Neural cell (in vitro differentiated cells): ENCODE data around the gene COL13A1. TPM values are rescaled to one million over a fixed set of nuclear protein-coding genes. Genes with fewer than 3 reads are reported as not detected.

Experiments
- H2AFZ ChIP-seq: fragments of 200-600, 300-800 bp; sonication (generic), shearing (Covaris generic); 2 replicates; pipeline ENCODE4 v1.6.0; 2014; ENCODE audit warnings: low read depth, mild to moderate bottlenecking, antibody characterized with exemption, low read length, moderate library complexity
- H3F3A ChIP-seq: fragments of 200-600 bp; shearing (Covaris generic); 2 replicates; pipeline ENCODE4 v1.6.1; 2016; ENCODE audit warnings: mild to moderate bottlenecking, moderate library complexity, mixed read lengths, antibody characterized with exemption, low read length; ENCODE audit not compliant: insufficient read depth, poor library complexity, severe bottlenecking
- H3K27ac ChIP-seq: fragments of 200-600, 300-800 bp; sonication (generic), shearing (Covaris generic); 2 replicates; pipeline ENCODE4 v1.5.1; 2014; ENCODE audit warnings: mild to moderate bottlenecking, low read length, moderate library complexity
- H3K27me3 ChIP-seq: fragments of 300-800, 200-600 bp; sonication (generic), shearing (Covaris generic); 2 replicates; pipeline ENCODE4 v1.6.0; 2014; ENCODE audit warnings: mild to moderate bottlenecking, low read depth, low read length, moderate library complexity; ENCODE audit not compliant: insufficient read depth
- H3K36me3 ChIP-seq: fragments of 300-800, 200-600 bp; sonication (generic), shearing (Covaris generic); 2 replicates; pipeline ENCODE4 v1.5.1; 2014; ENCODE audit warnings: mild to moderate bottlenecking, antibody characterized with exemption, low read length, moderate library complexity; ENCODE audit not compliant: insufficient read depth
- H3K4me2 ChIP-seq: fragments of 300-800, 200-600 bp; sonication (generic), shearing (Covaris generic); 2 replicates; pipeline ENCODE4 v1.6.0; 2014; ENCODE audit warnings: mild to moderate bottlenecking, low read length
- H3K4me3 ChIP-seq: fragments of 300-800, 200-600 bp; sonication (generic), shearing (Covaris generic); 2 replicates; pipeline ENCODE4 v1.5.1; 2014; ENCODE audit warnings: mild to moderate bottlenecking, low read length, moderate library complexity
- H3K79me2 ChIP-seq: fragments of 200-600 bp; shearing (Covaris generic); replicated peaks from 2 replicates; pipeline ENCODE4 v1.6.0; 2014; ENCODE audit warnings: mild to moderate bottlenecking, low read length, moderate library complexity; ENCODE audit not compliant: insufficient read depth
- H3K9ac ChIP-seq: fragments of 300-800, 200-600 bp; sonication (generic), shearing (Covaris generic); 2 replicates; pipeline ENCODE4 v1.6.1; 2016; ENCODE audit warnings: mild to moderate bottlenecking, low read length, mixed read lengths
- H3K9me2 ChIP-seq: fragments of 200-600 bp; shearing (Covaris generic); 2 replicates; pipeline ENCODE4 v1.6.1; 2016; ENCODE audit warnings: mild to moderate bottlenecking, low read length, mixed read lengths; ENCODE audit not compliant: insufficient read depth
- H3K9me3 ChIP-seq: fragments of 200-600, 300-800 bp; sonication (generic), shearing (Covaris generic); 2 replicates; pipeline ENCODE4 v1.6.1; 2016; ENCODE audit warnings: mild to moderate bottlenecking, mixed run types, low read length, moderate library complexity, mixed read lengths
- H4K20me1 ChIP-seq: fragments of 200-600 bp; shearing (Covaris generic); 2 replicates; pipeline ENCODE4 v1.6.1; 2016; ENCODE audit warnings: mild to moderate bottlenecking, mixed run types; ENCODE audit not compliant: insufficient read depth
- CTCF ChIP-seq: fragments of 450-650 bp; IDR thresholded peaks from 2 replicates; pipeline ENCODE4 v1.5.1; 2014; ENCODE audit warnings: antibody characterized with exemption, mild to moderate bottlenecking, moderate library complexity; ENCODE audit not compliant: poor library complexity, severe bottlenecking
- EP300 ChIP-seq: fragments of 450-650 bp; conservative IDR thresholded peaks from 2 replicates; pipeline ENCODE4 v1.6.1; 2014; ENCODE audit warnings: antibody characterized with exemption, mild to moderate bottlenecking, moderate library complexity; ENCODE audit not compliant: poor library complexity, severe bottlenecking
- EZH2 ChIP-seq: fragments of 200-600, 300-800 bp; shearing (Covaris generic), sonication (generic); IDR thresholded peaks from 2 replicates; pipeline ENCODE4 v1.6.1; 2014; ENCODE audit warnings: antibody characterized with exemption, low read length, borderline replicate concordance, mild to moderate bottlenecking; ENCODE audit not compliant: insufficient read depth, poor library complexity, severe bottlenecking
- MXI1 ChIP-seq: fragments of 450-650 bp; conservative IDR thresholded peaks from 2 replicates; pipeline ENCODE4 v1.6.1; 2014; ENCODE audit warnings: antibody characterized with exemption, mild to moderate bottlenecking; ENCODE audit not compliant: poor library complexity, severe bottlenecking
- POLR2AphosphoS5 ChIP-seq: IDR thresholded peaks from 2 replicates; pipeline ENCODE4 v1.6.1; 2012
- RAD21 ChIP-seq: fragments of 450-650 bp; conservative IDR thresholded peaks from 2 replicates; pipeline ENCODE4 v1.6.1; 2014; ENCODE audit warnings: antibody characterized with exemption, mild to moderate bottlenecking, moderate library complexity
- REST ChIP-seq: IDR thresholded peaks from 2 replicates; pipeline ENCODE4 v1.6.1; 2012; ENCODE audit warnings: borderline replicate concordance
- SMC3 ChIP-seq: fragments of 450-650 bp; conservative IDR thresholded peaks from 2 replicates; pipeline ENCODE4 v1.6.1; 2014; ENCODE audit warnings: antibody characterized with exemption, mild to moderate bottlenecking, moderate library complexity; ENCODE audit not compliant: poor library complexity
- TAF1 ChIP-seq: IDR thresholded peaks from 2 replicates; pipeline ENCODE4 v1.6.1; 2012; ENCODE audit warnings: low read depth
- polyA plus RNA-seq: library from polyadenylated mRNA; depleted of rRNA; stranded (reverse); fragments of >200 nt; gene quantifications from 2 replicates; pipeline ENCODE4 v1.2.3, GENCODE V29; 2014

COL13A1 gene
- polyA plus RNA-seq, 1 donor from 2014 or later, result 4.7 TPM

- Histone ChIP-seq H2AFZ (no peak overlapping the region), H3F3A (no peaks in the 10 kb centered on the region), H3K27me3 (no peaks in the 10 kb centered on the region), H3K4me3 (no peak overlapping the region), H3K9ac (no peak overlapping the region), H3K4me2 (no peak overlapping the region), H4K20me1 (no peaks in the 10 kb centered on the region), H3K36me3 (no peaks in the 10 kb centered on the region), H3K27ac (no peak overlapping the region), H3K9me2 (no peaks in the 10 kb centered on the region), H3K79me2 (no peaks in the 10 kb centered on the region), H3K9me3 (no peaks in the 10 kb centered on the region)
- TF ChIP-seq MXI1, result no peak
- TF ChIP-seq CTCF, result no peak
- TF ChIP-seq POLR2AphosphoS5, result no peak
- TF ChIP-seq EZH2, result no peak
- no peak for TF ChIP-seq TAF1
- no peak for TF ChIP-seq SMC3
- TF ChIP-seq REST, result no peak
- TF ChIP-seq RAD21, result no peak
- no peak for TF ChIP-seq EP300
Measured at GRCh38 chr10:69881202-69881601, 79.5 kb downstream of the COL13A1 start.

- no peaks in the 10 kb centered on the region for H4K20me1 ChIP-seq
- no peak overlapping the region for H2AFZ ChIP-seq
- no peak overlapping the region for H3K4me3 ChIP-seq
- no peaks in the 10 kb centered on the region for H3K27me3 ChIP-seq
- no peaks in the 10 kb centered on the region for H3K36me3 ChIP-seq
- no peak for TF ChIP-seq RAD21
- TF ChIP-seq CTCF, result no peak
- TF ChIP-seq EP300, result no peak
- no peak overlapping the region for H3K27ac ChIP-seq
- H3F3A ChIP-seq, result no peaks in the 10 kb centered on the region
- no peaks in the 10 kb centered on the region for H3K9me2 ChIP-seq
- H3K9me3 ChIP-seq, result no peaks in the 10 kb centered on the region
- H3K4me2 ChIP-seq, result no peak overlapping the region
- no peak overlapping the region for H3K9ac ChIP-seq
- H3K79me2 ChIP-seq, result no peaks in the 10 kb centered on the region
Measured at GRCh38 chr10:69883310-69884023, 81.8 kb downstream of the COL13A1 start.
